ENCODE data around the gene SUPT20HL1. TPM values are rescaled to one million over a fixed set of nuclear protein-coding genes. Genes with fewer than 3 reads are reported as not detected.
"Not testable (repeated sequence)": the region's sequence is repeated elsewhere in the genome, so short reads cannot be mapped to it uniquely, and the experiment has no call there.

SUPT20HL1 gene
- total RNA-seq, 2 donors from 2014 or later, result 0.71 to 1.4 TPM

- ATAC-seq (replicated peaks), result no peak
- Mint-ChIP-seq H3K27me3 (peaks cover 5% of the 10 kb centered on the region), H3K36me3 (ENCODE audit: low read depth) (no peaks in the 10 kb centered on the region)
Measured at GRCh38 chrX:24375600-24376131, 15.2 kb downstream of the SUPT20HL1 start.

GRCh38 chrX:24376403-24376802 is 16.0 kb downstream of the SUPT20HL1 start:
- peaks cover 5% of the 10 kb centered on the region for H3K27me3 Mint-ChIP-seq
- no peak overlapping the region for H3K27ac Mint-ChIP-seq
- H3K4me3 Mint-ChIP-seq, result no peak overlapping the region
- no peaks in the 10 kb centered on the region for H3K36me3 Mint-ChIP-seq (ENCODE audit: low read depth)
- no peak for ATAC-seq (replicated peaks)
- peaks cover 2% of the 10 kb centered on the region for H3K4me1 Mint-ChIP-seq
- no peaks in the 10 kb centered on the region for H3K9me3 Mint-ChIP-seq

More at GRCh38 chrX:24375600-24376131, 15.2 kb downstream of the SUPT20HL1 start:
- Mint-ChIP-seq H3K4me1 (peaks cover 9% of the 10 kb centered on the region), H3K4me3 (no peak overlapping the region), H3K9me3 (no peaks in the 10 kb centered on the region), H3K27ac (no peak overlapping the region)

- peaks cover 5% of the 10 kb centered on the region for H3K27me3 Mint-ChIP-seq
- no peaks in the 10 kb centered on the region for H3K36me3 Mint-ChIP-seq (ENCODE audit: low read depth)
- no peak overlapping the region for H3K27ac Mint-ChIP-seq
- ATAC-seq (replicated peaks), result no peak
- no peaks in the 10 kb centered on the region for H3K9me3 Mint-ChIP-seq
- H3K4me1 Mint-ChIP-seq, result no peaks in the 10 kb centered on the region
- H3K4me3 Mint-ChIP-seq, result no peak overlapping the region
Measured at GRCh38 chrX:24377195-24377594, 16.8 kb downstream of the SUPT20HL1 start.

GRCh38 chrX:24377911-24378468 is 17.6 kb downstream of the SUPT20HL1 start:
- Mint-ChIP-seq H3K36me3 (ENCODE audit: low read depth) (no peaks in the 10 kb centered on the region), H3K4me3 (no peak overlapping the region), H3K9me3 (no peaks in the 10 kb centered on the region), H3K4me1 (no peaks in the 10 kb centered on the region), H3K27ac (no peak overlapping the region), H3K27me3 (no peaks in the 10 kb centered on the region)
- ATAC-seq (replicated peaks), result no peak

- Mint-ChIP-seq H3K4me1 (no peaks in the 10 kb centered on the region), H3K27me3 (no peaks in the 10 kb centered on the region), H3K27ac (no peak overlapping the region), H3K36me3 (ENCODE audit: low read depth) (no peaks in the 10 kb centered on the region), H3K9me3 (no peaks in the 10 kb centered on the region), H3K4me3 (no peak overlapping the region)
- ATAC-seq (replicated peaks), result no peak
Measured at GRCh38 chrX:24378706-24379105, 18.3 kb downstream of the SUPT20HL1 start.

- H3K27me3 Mint-ChIP-seq, result peaks cover 3% of the 10 kb centered on the region
- no peaks in the 10 kb centered on the region for H3K36me3 Mint-ChIP-seq (ENCODE audit: low read depth)
- no peaks in the 10 kb centered on the region for H3K9me3 Mint-ChIP-seq
- no peak overlapping the region for H3K4me3 Mint-ChIP-seq
- H3K4me1 Mint-ChIP-seq, result no peaks in the 10 kb centered on the region
- ATAC-seq (replicated peaks), result no peak
- no peak overlapping the region for H3K27ac Mint-ChIP-seq
Measured at GRCh38 chrX:24380262-24381187, 20.1 kb downstream of the SUPT20HL1 start.

- H3K9me3 Mint-ChIP-seq; H3K36me3 Mint-ChIP-seq (ENCODE audit: low read depth); H3K27ac Mint-ChIP-seq; H3K4me1 Mint-ChIP-seq; H3K4me3 Mint-ChIP-seq; H3K27me3 Mint-ChIP-seq; ATAC-seq (replicated peaks): not testable (repeated sequence)
Measured at GRCh38 chrX:24382315-24382714, 21.9 kb downstream of the SUPT20HL1 start.

- Mint-ChIP-seq H3K9me3 (no peaks in the 10 kb centered on the region), H3K36me3 (ENCODE audit: low read depth) (no peaks in the 10 kb centered on the region), H3K4me3 (no peak overlapping the region), H3K27me3 (peaks cover 19% of the 10 kb centered on the region), H3K4me1 (no peaks in the 10 kb centered on the region), H3K27ac (no peak overlapping the region)
- no peak for ATAC-seq (replicated peaks)
Measured at GRCh38 chrX:24387724-24388123, 27.3 kb downstream of the SUPT20HL1 start.

GRCh38 chrX:24391389-24391788 is 30.9 kb downstream of the SUPT20HL1 start:
- no peak for ATAC-seq (replicated peaks)
- H3K27me3 Mint-ChIP-seq, result peaks cover 15% of the 10 kb centered on the region

GRCh38 chrX:24391843-24392242 is 31.4 kb downstream of the SUPT20HL1 start:
- no peak overlapping the region for H3K27ac Mint-ChIP-seq
- no peaks in the 10 kb centered on the region for H3K4me1 Mint-ChIP-seq
- H3K4me3 Mint-ChIP-seq, result no peak overlapping the region
- ATAC-seq (replicated peaks), result no peak
- H3K36me3 Mint-ChIP-seq (ENCODE audit: low read depth), result no peaks in the 10 kb centered on the region
- peaks cover 15% of the 10 kb centered on the region for H3K27me3 Mint-ChIP-seq
- no peaks in the 10 kb centered on the region for H3K9me3 Mint-ChIP-seq

More at GRCh38 chrX:24391389-24391788, 30.9 kb downstream of the SUPT20HL1 start:
- H3K36me3 Mint-ChIP-seq (ENCODE audit: low read depth), result no peaks in the 10 kb centered on the region
- no peaks in the 10 kb centered on the region for H3K9me3 Mint-ChIP-seq
- no peaks in the 10 kb centered on the region for H3K4me1 Mint-ChIP-seq
- no peak overlapping the region for H3K27ac Mint-ChIP-seq
- no peak overlapping the region for H3K4me3 Mint-ChIP-seq

- Mint-ChIP-seq H3K36me3 (ENCODE audit: low read depth) (no peaks in the 10 kb centered on the region), H3K4me1 (no peaks in the 10 kb centered on the region), H3K4me3 (no peak overlapping the region), H3K27ac (no peak overlapping the region), H3K9me3 (no peaks in the 10 kb centered on the region), H3K27me3 (peaks cover 15% of the 10 kb centered on the region)
- ATAC-seq (replicated peaks), result no peak
Measured at GRCh38 chrX:24392709-24393108, 32.3 kb downstream of the SUPT20HL1 start.

- Mint-ChIP-seq H3K36me3 (ENCODE audit: low read depth) (no peaks in the 10 kb centered on the region), H3K27me3 (peaks cover 10% of the 10 kb centered on the region), H3K4me3 (no peak overlapping the region), H3K4me1 (no peaks in the 10 kb centered on the region), H3K27ac (peak overlapping the region; percentile 30), H3K9me3 (no peaks in the 10 kb centered on the region)
- ATAC-seq (replicated peaks), result peak; percentile 70
Measured at GRCh38 chrX:24395775-24396174, 35.3 kb downstream of the SUPT20HL1 start.

GRCh38 chrX:24396236-24396930 is 35.9 kb downstream of the SUPT20HL1 start:
- no peaks in the 10 kb centered on the region for H3K36me3 Mint-ChIP-seq (ENCODE audit: low read depth)
- ATAC-seq (replicated peaks), result no peak
- H3K4me3 Mint-ChIP-seq, result no peak overlapping the region
- H3K27ac Mint-ChIP-seq, result peak overlapping the region; percentile 30
- peaks cover 8% of the 10 kb centered on the region for H3K27me3 Mint-ChIP-seq
- no peaks in the 10 kb centered on the region for H3K9me3 Mint-ChIP-seq
- no peaks in the 10 kb centered on the region for H3K4me1 Mint-ChIP-seq

GRCh38 chrX:24396931-24397279 is 36.5 kb downstream of the SUPT20HL1 start:
- Mint-ChIP-seq H3K4me1 (no peaks in the 10 kb centered on the region), H3K36me3 (ENCODE audit: low read depth) (no peaks in the 10 kb centered on the region), H3K27me3 (peaks cover 5% of the 10 kb centered on the region), H3K4me3 (no peak overlapping the region), H3K9me3 (no peaks in the 10 kb centered on the region), H3K27ac (no peak overlapping the region)
- no peak for ATAC-seq (replicated peaks)

All from activated T-helper 17 cell treated with anti-CD3 and anti-CD28 coated beads, Interleukin-2, amount 50 U/mL, for 72 hours (primary cell).